NCI-H2196 (cell line): ENCODE data around the gene MEAF6.

Source experiments
- DNase-seq: peaks from one replicate; lab custom pipeline; 2025; ENCODE audit not compliant: unreplicated experiment; lab: John Stamatoyannopoulos, UW

The MEAF6 gene

DNA sequence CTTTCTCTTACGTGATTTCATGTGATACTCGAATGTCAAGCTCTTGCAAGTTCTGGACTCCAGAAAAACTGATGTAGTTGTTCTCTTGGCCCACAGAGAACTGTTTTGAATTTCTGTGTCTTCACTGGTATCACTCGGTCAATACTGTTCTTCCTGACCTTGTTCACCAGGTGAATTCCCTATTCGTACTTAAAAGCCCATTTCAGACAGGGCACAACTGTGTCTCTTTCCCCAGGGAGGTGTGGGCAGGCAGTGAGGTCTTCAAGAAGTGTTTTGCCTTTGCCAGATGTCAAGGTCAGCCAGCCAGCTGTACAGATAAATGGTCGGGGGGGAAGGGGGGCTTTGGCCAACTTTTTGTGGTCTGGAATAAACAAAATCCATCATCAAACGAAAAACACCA is 67.7 kb downstream of the MEAF6 start:
- DNase-seq: no peak

DNA sequence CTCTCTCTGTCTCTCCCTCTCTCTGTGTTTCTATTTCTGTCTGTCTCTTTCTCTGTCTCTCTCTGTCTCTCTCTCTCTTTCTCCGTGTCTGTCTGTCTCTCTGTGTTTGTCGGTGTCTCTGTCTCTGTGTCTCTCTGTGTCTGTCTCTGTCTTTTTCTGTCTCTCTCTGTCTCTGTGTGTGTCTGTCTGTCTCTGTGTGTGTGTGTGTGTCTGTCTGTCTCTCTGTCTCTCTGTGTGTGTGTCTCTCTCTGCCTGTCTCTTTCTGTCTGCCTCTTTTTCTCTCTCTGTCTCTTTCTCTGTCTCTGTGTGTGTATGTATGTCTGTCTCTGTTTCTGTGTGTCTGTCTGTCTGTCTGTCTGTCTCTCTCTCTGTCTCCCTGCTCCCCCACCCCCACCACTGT is 71.9 kb downstream of the MEAF6 start:
- no peak for DNase-seq
